Measurements from ENCODE around the gene NOTCH2.

- TF ChIP-seq CTCF (IDR thresholded peaks at IDR 0.05) (no peak), POLR2A (IDR thresholded peaks at IDR 0.05) (no peak), POLR2AphosphoS5 (IDR thresholded peaks at IDR 0.05; ENCODE audit: insufficient read depth in 1 of 2, low read depth in 1 of 2) (no peak)
These were observed 103.4 kb downstream of the NOTCH2 start for GRCh38 chr1:119966020-119966419.

Measured in vagina (tissue), 2 donors.